Spinal cord (tissue), 10 donors: ENCODE measurements around the gene PIGQ. TPM values are rescaled to one million over a fixed set of nuclear protein-coding genes. Genes with fewer than 3 reads are reported as not detected.

ENCODE experiments used
- DNase-seq, 6 donors: peaks; one replicate each; pipeline versions ENCODE4 v3.0.0 to v3.0.0-alpha.2; 2013 to 2015; ENCODE audit warnings: low spot score in 6 of 6, low read depth in 4 of 6
- H3K27ac ChIP-seq: one replicate; pipeline ENCODE4 v1.5.1; 2013; ENCODE audit warnings: low read depth, low read length, control low read depth
- H3K27me3 ChIP-seq: one replicate; pipeline ENCODE4 v1.6.1; 2013; ENCODE audit warnings: low read length; ENCODE audit not compliant: control insufficient read depth, insufficient read depth
- H3K36me3 ChIP-seq: one replicate; pipeline ENCODE4 v1.6.1; 2013; ENCODE audit warnings: low read length; ENCODE audit not compliant: control insufficient read depth, insufficient read depth
- H3K4me1 ChIP-seq: one replicate; pipeline ENCODE4 v1.6.1; 2013; ENCODE audit warnings: low read length; ENCODE audit not compliant: control insufficient read depth, insufficient read depth
- H3K4me3 ChIP-seq: one replicate; pipeline ENCODE4 v1.5.1; 2013; ENCODE audit warnings: low read depth, low read length, control low read depth
- H3K9me3 ChIP-seq: one replicate; pipeline ENCODE4 v1.6.1; 2013; ENCODE audit warnings: low read length; ENCODE audit not compliant: control insufficient read depth, insufficient read depth
- WGBS: methylation state at CpG from one replicate; pipeline ENCODE4 v1.1.5; 2013; ENCODE audit warnings: missing lambda C conversion rate; ENCODE audit not compliant: insufficient coverage; 5-methylcytosine and 5-hydroxymethylcytosine counted together
- polyA plus RNA-seq, 2 donors: library from polyadenylated mRNA; unstranded; fragments of 120-200 nt; gene quantifications; one replicate each; pipeline ENCODE4 v1.2.1, GENCODE V29; 2013; ENCODE audit not compliant: insufficient read length in 2 of 2
- total RNA-seq, 2 donors: library from RNA; depleted of rRNA in 1 of 2; stranded (reverse); fragments of 120-200 nt in 1 of 2; fragments of >200 nt in 1 of 2; gene quantifications; one replicate each; pipeline versions ENCODE4 v1.2.3 to v1.2.4, GENCODE V29; 2013 to 2014
- donor health status: healthy.

PIGQ gene
- total and polyA plus RNA-seq, 4 donors: 19.1 to 85.7 (median 53.7) TPM

GRCh38 chr16:533391-534123 is 36.2 kb upstream of the PIGQ start:
- peaks cover 22% of the 10 kb centered on the region for H3K4me1 ChIP-seq
- no peak overlapping the region for H3K4me3 ChIP-seq
- peaks cover 80% of the 10 kb centered on the region for H3K36me3 ChIP-seq
- no peak overlapping the region for H3K27ac ChIP-seq
- H3K27me3 ChIP-seq: no peaks in the 10 kb centered on the region
- H3K9me3 ChIP-seq: no peaks in the 10 kb centered on the region
- WGBS: 74% methylated on average over 30 of the region's 30 CpGs
- DNase-seq: no peak

DNA sequence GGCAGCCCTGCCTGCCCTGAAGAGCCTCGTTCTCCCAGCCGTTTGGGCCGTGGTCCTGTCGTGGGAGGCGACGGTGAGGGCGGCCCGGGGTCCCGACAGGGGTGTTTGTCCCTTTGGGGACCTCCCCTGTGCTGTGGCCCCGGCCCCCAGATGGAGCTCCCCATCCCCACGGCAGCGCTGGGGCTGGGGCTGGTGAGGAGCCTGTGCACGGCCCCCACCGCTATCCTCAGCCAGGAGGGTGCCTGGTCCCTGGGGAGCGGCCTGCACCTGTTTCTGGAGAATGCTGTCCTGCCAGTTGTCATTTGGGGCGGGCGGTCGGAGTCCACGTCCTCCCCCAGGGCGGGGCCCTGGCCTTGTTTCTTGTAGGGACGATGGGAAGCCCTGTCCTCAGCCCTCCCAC is 35.6 kb upstream of the PIGQ start:
- peaks cover 16% of the 10 kb centered on the region for H3K4me1 ChIP-seq
- H3K27me3 ChIP-seq: no peaks in the 10 kb centered on the region
- H3K27ac ChIP-seq: no peak overlapping the region
- no peaks in the 10 kb centered on the region for H3K9me3 ChIP-seq
- peaks cover 83% of the 10 kb centered on the region for H3K36me3 ChIP-seq
- H3K4me3 ChIP-seq: no peak overlapping the region
- WGBS: 92% methylated on average over 21 of the region's 21 CpGs
- no peak for DNase-seq

DNA sequence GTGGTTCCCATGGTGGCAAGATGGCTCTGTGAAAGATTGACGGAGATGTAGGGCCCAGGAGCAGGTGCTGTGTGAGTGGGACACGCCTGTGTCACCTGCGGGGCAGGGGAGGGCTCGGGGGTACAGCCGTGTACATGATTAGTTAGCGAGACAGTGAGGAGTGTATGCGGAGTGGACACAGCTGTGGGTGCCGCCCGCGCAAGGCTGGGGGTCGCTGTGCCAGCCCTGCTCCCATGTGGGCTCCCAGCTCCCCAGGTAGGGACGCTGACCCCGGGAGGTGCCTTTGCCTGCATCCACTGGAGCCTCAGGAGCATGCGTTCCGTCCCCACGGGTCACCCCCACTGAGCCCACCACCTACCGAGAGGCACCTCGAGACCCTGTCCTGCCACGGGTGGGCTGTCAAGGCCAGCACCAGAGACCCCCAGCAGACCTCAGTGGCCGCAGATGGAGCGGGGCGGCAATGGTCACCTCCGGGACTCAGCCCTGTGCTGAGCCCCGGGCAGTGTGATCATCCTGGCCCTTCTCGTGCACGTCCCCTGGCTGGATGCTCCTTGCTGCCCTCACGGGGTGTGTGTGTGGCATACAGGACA is 34.8 kb upstream of the PIGQ start:
- Histone ChIP-seq H3K4me3 (no peak overlapping the region), H3K4me1 (peaks cover 8% of the 10 kb centered on the region), H3K9me3 (no peaks in the 10 kb centered on the region), H3K27me3 (no peaks in the 10 kb centered on the region), H3K27ac (no peak overlapping the region), H3K36me3 (peaks cover 83% of the 10 kb centered on the region)
- no peak for DNase-seq
- WGBS: 94% methylated on average over 27 of the region's 27 CpGs

DNA sequence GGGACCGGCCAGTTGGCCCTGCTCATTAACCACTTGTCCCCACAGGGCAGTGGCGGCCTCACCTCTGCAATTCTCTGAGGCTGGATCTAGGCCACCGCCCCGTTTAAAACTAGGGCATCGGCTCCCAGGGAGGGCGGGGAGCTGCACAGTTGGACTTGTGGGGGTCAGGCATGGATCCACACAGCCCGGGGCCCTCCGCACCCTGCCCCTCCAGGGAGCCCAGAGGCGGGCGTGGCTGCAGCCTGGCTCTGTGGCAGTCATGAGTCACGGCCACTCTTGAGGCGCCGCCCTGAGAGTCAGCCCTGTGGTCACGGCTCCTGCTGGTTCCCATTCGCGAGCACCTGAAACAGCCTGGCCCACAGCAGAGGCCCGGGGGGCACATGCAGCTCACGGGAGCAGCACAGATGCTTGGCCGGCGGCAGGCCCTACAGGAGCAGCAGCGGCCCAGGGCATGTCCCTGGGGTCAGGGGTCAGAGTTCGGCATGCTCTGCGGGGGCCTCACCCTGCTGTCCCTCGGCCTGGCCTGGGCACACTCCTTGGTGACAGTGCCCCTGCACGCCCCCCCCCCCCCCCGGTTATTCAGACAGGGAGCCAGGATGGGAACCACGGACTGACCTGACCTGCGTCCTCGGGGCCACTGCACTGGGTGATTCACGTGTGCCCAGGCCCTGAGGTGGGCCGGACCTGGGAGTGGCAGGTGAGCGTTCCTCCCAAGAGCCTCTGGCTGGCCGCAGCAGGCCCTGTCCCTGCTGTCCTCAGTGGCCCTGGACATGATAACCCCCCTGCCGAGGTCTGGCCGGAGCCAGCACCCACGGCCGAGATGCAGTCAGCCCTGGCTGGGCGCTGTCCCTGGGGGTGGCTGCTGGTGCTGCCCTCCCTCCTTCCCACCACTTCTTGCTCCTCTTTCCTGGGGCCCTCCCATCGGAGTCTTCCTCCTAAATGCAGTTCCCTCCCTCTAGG is 34.0 kb upstream of the PIGQ start:
- Histone ChIP-seq H3K27me3 (no peaks in the 10 kb centered on the region), H3K4me1 (peaks cover 3% of the 10 kb centered on the region), H3K27ac (no peak overlapping the region), H3K4me3 (no peak overlapping the region), H3K36me3 (peaks cover 83% of the 10 kb centered on the region), H3K9me3 (no peaks in the 10 kb centered on the region)
- DNase-seq: no peak
- WGBS: 92% methylated on average over 38 of the region's 39 CpGs

DNA sequence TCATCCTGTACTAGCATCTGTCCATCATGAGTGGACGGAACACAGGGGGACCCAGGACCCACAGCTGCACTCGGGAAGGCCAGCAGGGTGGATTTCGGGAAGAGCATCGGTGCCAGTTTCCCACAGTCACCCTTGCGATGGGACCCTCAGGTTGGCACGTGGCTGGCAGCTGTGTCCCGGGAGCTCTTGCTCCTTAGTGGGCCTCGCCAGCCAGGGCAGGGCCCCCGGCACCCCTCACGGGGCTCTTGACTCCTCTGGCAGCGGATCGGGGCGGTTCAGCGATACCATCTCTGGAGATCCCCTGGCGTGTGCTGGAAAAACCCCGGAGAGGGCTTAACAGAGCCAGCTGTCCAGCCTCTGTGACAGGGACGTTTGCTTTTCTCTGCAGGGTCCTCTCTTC is 33.0 kb upstream of the PIGQ start:
- WGBS: 94% methylated on average over 17 of the region's 17 CpGs
- H3K27me3 ChIP-seq: no peaks in the 10 kb centered on the region
- H3K9me3 ChIP-seq: no peaks in the 10 kb centered on the region
- peaks cover 3% of the 10 kb centered on the region for H3K4me1 ChIP-seq
- no peak for DNase-seq
- H3K27ac ChIP-seq: no peak overlapping the region
- no peak overlapping the region for H3K4me3 ChIP-seq
- H3K36me3 ChIP-seq: peaks cover 85% of the 10 kb centered on the region

GRCh38 chr16:537415-538335 is 32.1 kb upstream of the PIGQ start:
- DNase-seq: no peak
- H3K27ac ChIP-seq: no peak overlapping the region
- H3K4me3 ChIP-seq: no peak overlapping the region
- 94% methylated on average over 53 of the region's 60 CpGs for WGBS
- peaks cover 92% of the 10 kb centered on the region for H3K36me3 ChIP-seq
- no peaks in the 10 kb centered on the region for H3K9me3 ChIP-seq
- H3K27me3 ChIP-seq: no peaks in the 10 kb centered on the region
- peaks cover 3% of the 10 kb centered on the region for H3K4me1 ChIP-seq

DNA sequence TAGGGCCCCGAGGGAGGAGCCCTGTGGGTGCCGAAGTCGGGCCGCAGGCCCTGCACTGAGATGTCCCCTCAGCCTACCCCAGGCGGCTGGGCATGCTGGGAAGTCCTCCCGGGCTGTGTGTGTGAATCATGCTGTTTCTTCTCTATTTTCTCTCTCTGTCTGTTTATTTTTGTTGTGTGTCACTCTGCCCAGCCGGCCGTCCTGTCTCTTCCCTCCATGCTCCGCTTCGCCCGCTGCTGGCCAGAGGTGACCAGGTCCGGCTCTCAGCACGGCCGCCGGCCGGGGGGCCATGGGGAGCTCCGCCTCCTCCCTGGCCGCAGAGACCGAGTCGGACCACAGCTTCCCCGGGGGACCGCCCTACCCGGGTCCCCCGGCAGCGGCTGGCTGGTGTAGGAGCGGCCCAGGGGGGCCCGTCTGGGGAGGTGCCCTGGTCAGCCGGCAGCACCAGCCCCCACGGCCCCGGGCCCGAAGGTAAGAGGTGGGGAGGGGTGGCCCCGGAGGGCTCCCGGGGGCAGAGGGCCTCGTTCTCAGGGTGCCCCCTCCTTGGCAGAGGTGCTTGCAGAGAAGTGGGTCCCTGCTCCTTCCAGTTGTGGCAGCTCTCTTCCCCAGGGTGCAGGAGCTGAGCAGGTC is 29.8 kb upstream of the PIGQ start:
- no peak overlapping the region for H3K4me3 ChIP-seq
- no peak overlapping the region for H3K27ac ChIP-seq
- H3K4me1 ChIP-seq: no peaks in the 10 kb centered on the region
- H3K27me3 ChIP-seq: no peaks in the 10 kb centered on the region
- DNase-seq: no peak
- no peaks in the 10 kb centered on the region for H3K9me3 ChIP-seq
- WGBS: 73% methylated on average over 30 of the region's 34 CpGs
- H3K36me3 ChIP-seq: peaks cover 94% of the 10 kb centered on the region

DNA sequence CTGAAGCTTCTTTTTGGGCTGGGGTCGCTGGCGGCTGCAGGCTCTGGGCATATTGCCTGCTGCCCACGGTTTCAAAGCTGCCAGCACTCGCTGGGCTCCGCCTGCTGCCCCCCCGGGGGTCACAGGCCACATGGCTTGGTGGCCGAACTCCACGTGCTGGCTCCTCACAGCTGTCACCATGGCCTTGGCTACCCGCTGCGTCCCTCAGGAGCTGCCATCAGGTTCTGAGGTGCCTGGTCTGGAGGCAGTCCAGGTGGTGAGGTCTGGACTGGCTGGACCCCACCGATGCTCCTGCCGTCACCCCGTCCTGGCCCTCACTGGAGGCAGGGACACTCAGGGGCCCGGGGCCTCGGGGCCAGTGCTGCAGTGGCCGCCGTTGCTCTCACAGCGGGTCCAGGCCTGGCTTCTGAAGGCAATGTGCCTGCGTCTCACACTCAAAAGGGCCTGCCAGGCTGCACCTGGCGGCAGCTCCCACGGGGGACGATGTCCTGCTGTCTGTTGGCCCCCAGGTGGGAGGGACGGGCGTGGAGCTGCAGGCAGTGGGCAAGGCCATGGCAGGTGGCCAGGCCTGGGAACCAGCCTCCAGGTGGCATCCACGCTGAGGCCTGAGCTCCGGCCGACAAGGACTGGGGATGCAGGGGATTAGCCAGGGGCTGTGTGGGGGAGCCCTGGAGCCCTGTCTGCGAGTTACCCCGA is 29.0 kb upstream of the PIGQ start:
- Histone ChIP-seq H3K27ac (no peak overlapping the region), H3K4me1 (no peaks in the 10 kb centered on the region), H3K36me3 (peaks cover 94% of the 10 kb centered on the region), H3K27me3 (no peaks in the 10 kb centered on the region), H3K4me3 (no peak overlapping the region), H3K9me3 (no peaks in the 10 kb centered on the region)
- DNase-seq: no peak
- WGBS: 89% methylated on average over 29 of the region's 29 CpGs
